Body of pancreas (tissue), 4 donors: Measurements from ENCODE around the gene SHROOM1.

Source experiments
- CTCF ChIP-seq, 7 experiments: fragments of 450-650 bp in 4 of 7; fragments of 200-600 bp in 3 of 7; sonication (generic) in 3 of 7; IDR thresholded peaks; one replicate each; pipeline ENCODE4 v1.5.1; 2016 to 2019; ENCODE audit warnings: antibody characterized with exemption in 7 of 7
- POLR2A ChIP-seq, 3 donors: fragments of 450-650 bp; IDR thresholded peaks; one replicate each; pipeline ENCODE4 v1.6.1; 2016; ENCODE audit warnings: antibody characterized with exemption in 3 of 3, mild to moderate bottlenecking in 2 of 3

- TF ChIP-seq POLR2A (IDR thresholded peaks at IDR 0.05) (peak in 1 of 3 donors; percentile 48), CTCF (IDR thresholded peaks at IDR 0.05) (peak in 2 of 7 experiments; percentile 13)
These were observed 53.0 kb downstream of the SHROOM1 start, which contains the start of gene SEPTIN8 for GRCh38 chr5:132777209-132778069.
